Stomach (tissue), 4 donors: ENCODE results near the gene PDE4D.

Experiments used
- EP300 ChIP-seq: sonication (generic); formaldehyde crosslinking; IDR thresholded peaks from one replicate; pipeline ENCODE4 v1.6.1; 2017; ENCODE audit warnings: antibody characterized with exemption
- POLR2A ChIP-seq, 4 donors: fragments of 450-650 bp; IDR thresholded peaks; one replicate each; pipeline ENCODE4 v1.6.1; 2016; ENCODE audit warnings: antibody characterized with exemption in 4 of 4, control low read depth in 2 of 4, mild to moderate bottlenecking in 1 of 4, moderate library complexity in 1 of 4
- POLR2AphosphoS5 ChIP-seq, 3 donors: sonication (generic); formaldehyde crosslinking; IDR thresholded peaks; one replicate each; pipeline ENCODE4 v1.6.1; 2016; ENCODE audit warnings: antibody characterized with exemption in 3 of 3
- TF ChIP-seq, protein P1 (sequence below), 7 experiments: fragments of 450-650 bp in 4 of 7; fragments of 200-600 bp in 3 of 7; sonication (generic) in 3 of 7; IDR thresholded peaks; one replicate each; pipeline ENCODE4 v1.5.1; 2016 to 2019; ENCODE audit warnings: antibody characterized with exemption in 7 of 7, control low read depth in 2 of 7, mild to moderate bottlenecking in 1 of 7

DNA sequence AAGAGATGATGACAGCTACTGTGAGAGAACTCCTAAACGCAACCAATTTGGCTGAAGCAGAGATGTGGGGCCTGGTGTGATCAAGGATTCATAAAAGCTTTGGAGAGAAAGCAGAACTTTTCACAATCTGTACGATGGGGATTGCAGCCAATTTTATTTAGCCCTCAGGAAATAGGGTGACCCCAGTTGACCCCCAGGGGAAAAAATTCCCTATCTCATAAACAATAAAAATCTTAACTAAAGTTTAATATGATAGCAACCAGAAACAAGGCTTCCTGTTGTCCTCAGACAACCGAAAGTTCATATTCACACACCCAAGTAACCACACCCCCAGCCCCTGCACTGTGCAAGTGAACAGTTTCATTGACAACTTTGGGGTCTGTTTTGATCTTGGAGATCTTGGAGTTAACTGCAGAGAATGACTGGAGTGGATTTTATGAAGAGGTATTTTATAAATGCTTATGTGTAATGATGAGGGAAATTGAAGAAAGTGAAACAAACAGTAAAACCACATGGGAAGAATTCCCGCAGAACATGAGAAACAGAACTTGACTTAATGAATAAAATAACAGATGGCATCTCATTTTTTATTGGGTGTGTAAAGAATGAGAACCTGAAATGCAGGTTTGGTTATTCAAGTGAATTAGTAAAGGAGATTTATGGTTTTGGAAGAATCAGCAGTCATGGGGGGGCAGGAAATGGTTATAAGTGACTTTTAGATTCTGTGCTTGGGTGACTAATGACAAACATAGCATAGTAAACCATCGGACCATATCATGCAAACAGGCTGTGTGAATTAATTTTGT is 94.5 kb downstream of the PDE4D start:
- TF ChIP-seq POLR2AphosphoS5 (IDR thresholded peaks at IDR 0.05) (no peak), POLR2A (IDR thresholded peaks at IDR 0.05) (no peak), EP300 (no peak)
- TF ChIP-seq, protein P1, sequence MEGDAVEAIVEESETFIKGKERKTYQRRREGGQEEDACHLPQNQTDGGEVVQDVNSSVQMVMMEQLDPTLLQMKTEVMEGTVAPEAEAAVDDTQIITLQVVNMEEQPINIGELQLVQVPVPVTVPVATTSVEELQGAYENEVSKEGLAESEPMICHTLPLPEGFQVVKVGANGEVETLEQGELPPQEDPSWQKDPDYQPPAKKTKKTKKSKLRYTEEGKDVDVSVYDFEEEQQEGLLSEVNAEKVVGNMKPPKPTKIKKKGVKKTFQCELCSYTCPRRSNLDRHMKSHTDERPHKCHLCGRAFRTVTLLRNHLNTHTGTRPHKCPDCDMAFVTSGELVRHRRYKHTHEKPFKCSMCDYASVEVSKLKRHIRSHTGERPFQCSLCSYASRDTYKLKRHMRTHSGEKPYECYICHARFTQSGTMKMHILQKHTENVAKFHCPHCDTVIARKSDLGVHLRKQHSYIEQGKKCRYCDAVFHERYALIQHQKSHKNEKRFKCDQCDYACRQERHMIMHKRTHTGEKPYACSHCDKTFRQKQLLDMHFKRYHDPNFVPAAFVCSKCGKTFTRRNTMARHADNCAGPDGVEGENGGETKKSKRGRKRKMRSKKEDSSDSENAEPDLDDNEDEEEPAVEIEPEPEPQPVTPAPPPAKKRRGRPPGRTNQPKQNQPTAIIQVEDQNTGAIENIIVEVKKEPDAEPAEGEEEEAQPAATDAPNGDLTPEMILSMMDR (IDR thresholded peaks at IDR 0.05), result no peak
